HEK293 (cell line): Measurements from ENCODE around the gene PRKD1.
A peak's percentile ranks its signal among the peaks of the same experiment; 100 is the strongest.

Experiments
- EGR2 ChIP-seq: fragments of 450-650 bp; formaldehyde crosslinking; IDR thresholded peaks from 2 replicates; pipeline ENCODE4 v1.5.1; 2016; ENCODE audit warnings: low read depth, missing biosample characterization, missing genetic modification characterization
- FEZF1 ChIP-seq: fragments of 450-650 bp; formaldehyde crosslinking; IDR thresholded peaks from 2 replicates; pipeline ENCODE4 v1.5.1; 2016; ENCODE audit warnings: missing biosample characterization, missing genetic modification characterization
- MEIS1 ChIP-seq: sonication (generic); formaldehyde crosslinking; IDR thresholded peaks from 2 replicates; pipeline ENCODE4 v1.8.1; 2022; ENCODE audit warnings: missing genetic modification reagents, mild to moderate bottlenecking, borderline replicate concordance
- PRDM6 ChIP-seq: fragments of 450-650 bp; formaldehyde crosslinking; IDR thresholded peaks from 2 replicates; pipeline ENCODE4 v1.5.1; 2017; ENCODE audit warnings: missing biosample characterization, missing genetic modification characterization
- SCRT2 ChIP-seq: fragments of 450-650 bp; formaldehyde crosslinking; IDR thresholded peaks from 2 replicates; pipeline ENCODE4 v1.5.1; 2016; ENCODE audit warnings: missing biosample characterization, missing genetic modification characterization
- TCF7L2 ChIP-seq: IDR thresholded peaks from 2 replicates; pipeline ENCODE4 v1.6.1; 2011; ENCODE audit warnings: low read depth, mild to moderate bottlenecking, inconsistent platforms, low read length, moderate library complexity, borderline replicate concordance
- TRIM28 ChIP-seq: IDR thresholded peaks from 2 replicates; pipeline ENCODE4 v1.6.1; 2011; ENCODE audit warnings: low read length, control low read depth, borderline replicate concordance
- TSHZ1 ChIP-seq: fragments of 450-650 bp; formaldehyde crosslinking; IDR thresholded peaks from 2 replicates; pipeline ENCODE4 v1.5.1; 2016; ENCODE audit warnings: missing biosample characterization, missing genetic modification characterization, borderline replicate concordance
- ZBTB8A ChIP-seq: fragments of 450-650 bp; formaldehyde crosslinking; IDR thresholded peaks from 2 replicates; pipeline ENCODE4 v1.5.1; 2016; ENCODE audit warnings: missing biosample characterization, missing genetic modification characterization
- ZFHX2 ChIP-seq: fragments of 450-650 bp; formaldehyde crosslinking; conservative IDR thresholded peaks from 2 replicates; pipeline ENCODE4 v1.5.1; 2016; ENCODE audit warnings: missing biosample characterization, missing genetic modification characterization
- ZIC2 ChIP-seq: fragments of 450-650 bp; formaldehyde crosslinking; IDR thresholded peaks from 2 replicates; pipeline ENCODE4 v1.5.1; 2016; ENCODE audit warnings: missing biosample characterization, missing genetic modification characterization
- ZNF121 ChIP-seq: fragments of 450-650 bp; formaldehyde crosslinking; IDR thresholded peaks from 2 replicates; pipeline ENCODE4 v1.5.1; 2016; ENCODE audit warnings: missing biosample characterization, missing genetic modification characterization
- ZNF169 ChIP-seq: fragments of 450-650 bp; formaldehyde crosslinking; IDR thresholded peaks from 2 replicates; pipeline ENCODE4 v1.5.1; 2016; ENCODE audit warnings: missing biosample characterization, missing genetic modification characterization
- ZNF362 ChIP-seq: fragments of 450-650 bp; formaldehyde crosslinking; IDR thresholded peaks from 2 replicates; pipeline ENCODE4 v1.5.1; 2016; ENCODE audit warnings: missing biosample characterization, missing genetic modification characterization
- ZNF48 ChIP-seq: fragments of 450-650 bp; formaldehyde crosslinking; IDR thresholded peaks from 2 replicates; pipeline ENCODE4 v1.5.1; 2016; ENCODE audit warnings: missing biosample characterization, missing genetic modification characterization
- ZNF488 ChIP-seq: fragments of 450-650 bp; formaldehyde crosslinking; IDR thresholded peaks from 2 replicates; pipeline ENCODE4 v1.5.1; 2016; ENCODE audit warnings: missing biosample characterization, missing genetic modification characterization
- ZNF558 ChIP-seq: fragments of 450-650 bp; formaldehyde crosslinking; IDR thresholded peaks from 2 replicates; pipeline ENCODE4 v1.5.1; 2016; ENCODE audit warnings: missing biosample characterization, missing genetic modification characterization
- ZNF629 ChIP-seq: fragments of 450-650 bp; formaldehyde crosslinking; IDR thresholded peaks from 2 replicates; pipeline ENCODE4 v1.5.1; 2017; ENCODE audit warnings: missing biosample characterization, missing genetic modification characterization
- ZNF843 ChIP-seq: fragments of 450-650 bp; formaldehyde crosslinking; IDR thresholded peaks from 2 replicates; pipeline ENCODE4 v1.5.1; 2016; ENCODE audit warnings: missing biosample characterization, missing genetic modification characterization
- ZSCAN30 ChIP-seq: fragments of 450-650 bp; IDR thresholded peaks from 2 replicates; pipeline ENCODE4 v1.5.1; 2018; ENCODE audit warnings: missing biosample characterization, mild to moderate bottlenecking, missing genetic modification characterization, moderate library complexity
- ZXDB ChIP-seq: fragments of 450-650 bp; formaldehyde crosslinking; IDR thresholded peaks from 2 replicates; pipeline ENCODE4 v1.5.1; 2016; ENCODE audit warnings: missing biosample characterization, missing genetic modification characterization
- TF ChIP-seq, protein P1 (sequence below): fragments of 450-650 bp; formaldehyde crosslinking; IDR thresholded peaks from 2 replicates; pipeline ENCODE4 v1.5.1; 2016; ENCODE audit warnings: missing biosample characterization, missing genetic modification characterization
- TF ChIP-seq, protein P2 (sequence below): fragments of 450-650 bp; formaldehyde crosslinking; conservative IDR thresholded peaks from 2 replicates; pipeline ENCODE4 v1.5.1; 2016; ENCODE audit warnings: low read depth, missing biosample characterization, missing genetic modification characterization

Gene PRKD1

GRCh38 chr14:29752221-29752923, 175.3 kb downstream of the PRKD1 start (continued):
- TF ChIP-seq SCRT2 (tag by site-specific recombination) (no peak), ZNF488 (tag by site-specific recombination) (0 out of 2 replicates have a peak, but pooled peaks have one; percentile 74), ZNF843 (peak; percentile 83), ZNF362 (tag by site-specific recombination) (no peak), PRDM6 (tag by site-specific recombination) (peak; percentile 96), ZXDB (peak; percentile 74; the same call in 1 of the 2 replicates), EGR2 (tag by site-specific recombination) (peak; percentile 30; the same call in 1 of the 2 replicates), MEIS1 (peak; percentile 19; the same call in 1 of the 2 replicates), ZNF558 (tag by site-specific recombination) (no peak), ZSCAN30 (0 out of 2 replicates have a peak, but pooled peaks have one; percentile 33), TSHZ1 (tag by site-specific recombination) (0 out of 2 replicates have a peak, but pooled peaks have one; percentile 42), TRIM28 (no peak), ZNF48 (tag by site-specific recombination) (no peak), ZNF169 (no peak), ZFHX2 (tag by site-specific recombination) (peak; percentile 60), ZNF629 (tag by site-specific recombination) (peak; percentile 62; the same call in 1 of the 2 replicates), ZBTB8A (tag by site-specific recombination) (0 out of 2 replicates have a peak, but pooled peaks have one; percentile 25), ZNF121 (tag by site-specific recombination) (no peak), TCF7L2 (peak; percentile 66; the same call in 1 of the 2 replicates), FEZF1 (tag by site-specific recombination) (peak; percentile 93), ZIC2 (tag by site-specific recombination) (peak; percentile 93)
- TF ChIP-seq, protein P1, sequence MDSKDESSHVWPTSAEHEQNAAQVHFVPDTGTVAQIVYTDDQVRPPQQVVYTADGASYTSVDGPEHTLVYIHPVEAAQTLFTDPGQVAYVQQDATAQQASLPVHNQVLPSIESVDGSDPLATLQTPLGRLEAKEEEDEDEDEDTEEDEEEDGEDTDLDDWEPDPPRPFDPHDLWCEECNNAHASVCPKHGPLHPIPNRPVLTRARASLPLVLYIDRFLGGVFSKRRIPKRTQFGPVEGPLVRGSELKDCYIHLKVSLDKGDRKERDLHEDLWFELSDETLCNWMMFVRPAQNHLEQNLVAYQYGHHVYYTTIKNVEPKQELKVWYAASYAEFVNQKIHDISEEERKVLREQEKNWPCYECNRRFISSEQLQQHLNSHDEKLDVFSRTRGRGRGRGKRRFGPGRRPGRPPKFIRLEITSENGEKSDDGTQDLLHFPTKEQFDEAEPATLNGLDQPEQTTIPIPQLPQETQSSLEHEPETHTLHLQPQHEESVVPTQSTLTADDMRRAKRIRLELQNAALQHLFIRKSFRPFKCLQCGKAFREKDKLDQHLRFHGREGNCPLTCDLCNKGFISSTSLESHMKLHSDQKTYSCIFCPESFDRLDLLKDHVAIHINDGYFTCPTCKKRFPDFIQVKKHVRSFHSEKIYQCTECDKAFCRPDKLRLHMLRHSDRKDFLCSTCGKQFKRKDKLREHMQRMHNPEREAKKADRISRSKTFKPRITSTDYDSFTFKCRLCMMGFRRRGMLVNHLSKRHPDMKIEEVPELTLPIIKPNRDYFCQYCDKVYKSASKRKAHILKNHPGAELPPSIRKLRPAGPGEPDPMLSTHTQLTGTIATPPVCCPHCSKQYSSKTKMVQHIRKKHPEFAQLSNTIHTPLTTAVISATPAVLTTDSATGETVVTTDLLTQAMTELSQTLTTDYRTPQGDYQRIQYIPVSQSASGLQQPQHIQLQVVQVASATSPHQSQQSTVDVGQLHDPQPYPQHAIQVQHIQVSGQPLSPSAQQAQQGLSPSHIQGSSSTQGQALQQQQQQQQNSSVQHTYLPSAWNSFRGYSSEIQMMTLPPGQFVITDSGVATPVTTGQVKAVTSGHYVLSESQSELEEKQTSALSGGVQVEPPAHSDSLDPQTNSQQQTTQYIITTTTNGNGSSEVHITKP (tag by site-specific recombination) = peak; percentile 59; the same call in 1 of the 2 replicates
- TF ChIP-seq, protein P2, sequence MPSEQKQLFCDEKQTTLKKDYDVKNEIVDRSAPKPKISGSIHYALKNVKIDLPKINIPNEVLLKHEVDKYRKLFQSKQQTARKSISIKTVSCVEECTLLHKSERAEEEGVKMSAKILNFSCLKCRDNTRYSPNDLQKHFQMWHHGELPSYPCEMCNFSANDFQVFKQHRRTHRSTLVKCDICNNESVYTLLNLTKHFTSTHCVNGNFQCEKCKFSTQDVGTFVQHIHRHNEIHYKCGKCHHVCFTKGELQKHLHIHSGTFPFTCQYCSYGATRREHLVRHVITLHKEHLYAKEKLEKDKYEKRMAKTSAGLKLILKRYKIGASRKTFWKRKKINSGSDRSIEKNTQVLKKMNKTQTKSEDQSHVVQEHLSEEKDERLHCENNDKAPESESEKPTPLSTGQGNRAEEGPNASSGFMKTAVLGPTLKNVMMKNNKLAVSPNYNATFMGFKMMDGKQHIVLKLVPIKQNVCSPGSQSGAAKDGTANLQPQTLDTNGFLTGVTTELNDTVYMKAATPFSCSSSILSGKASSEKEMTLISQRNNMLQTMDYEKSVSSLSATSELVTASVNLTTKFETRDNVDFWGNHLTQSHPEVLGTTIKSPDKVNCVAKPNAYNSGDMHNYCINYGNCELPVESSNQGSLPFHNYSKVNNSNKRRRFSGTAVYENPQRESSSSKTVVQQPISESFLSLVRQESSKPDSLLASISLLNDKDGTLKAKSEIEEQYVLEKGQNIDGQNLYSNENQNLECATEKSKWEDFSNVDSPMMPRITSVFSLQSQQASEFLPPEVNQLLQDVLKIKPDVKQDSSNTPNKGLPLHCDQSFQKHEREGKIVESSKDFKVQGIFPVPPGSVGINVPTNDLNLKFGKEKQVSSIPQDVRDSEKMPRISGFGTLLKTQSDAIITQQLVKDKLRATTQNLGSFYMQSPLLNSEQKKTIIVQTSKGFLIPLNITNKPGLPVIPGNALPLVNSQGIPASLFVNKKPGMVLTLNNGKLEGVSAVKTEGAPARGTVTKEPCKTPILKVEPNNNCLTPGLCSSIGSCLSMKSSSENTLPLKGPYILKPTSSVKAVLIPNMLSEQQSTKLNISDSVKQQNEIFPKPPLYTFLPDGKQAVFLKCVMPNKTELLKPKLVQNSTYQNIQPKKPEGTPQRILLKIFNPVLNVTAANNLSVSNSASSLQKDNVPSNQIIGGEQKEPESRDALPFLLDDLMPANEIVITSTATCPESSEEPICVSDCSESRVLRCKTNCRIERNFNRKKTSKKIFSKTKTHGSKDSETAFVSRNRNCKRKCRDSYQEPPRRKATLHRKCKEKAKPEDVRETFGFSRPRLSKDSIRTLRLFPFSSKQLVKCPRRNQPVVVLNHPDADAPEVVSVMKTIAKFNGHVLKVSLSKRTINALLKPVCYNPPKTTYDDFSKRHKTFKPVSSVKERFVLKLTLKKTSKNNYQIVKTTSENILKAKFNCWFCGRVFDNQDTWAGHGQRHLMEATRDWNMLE (tag by site-specific recombination) = no peak
